Measurements from ENCODE around the gene NAPSA.

NAPSA gene

DNA sequence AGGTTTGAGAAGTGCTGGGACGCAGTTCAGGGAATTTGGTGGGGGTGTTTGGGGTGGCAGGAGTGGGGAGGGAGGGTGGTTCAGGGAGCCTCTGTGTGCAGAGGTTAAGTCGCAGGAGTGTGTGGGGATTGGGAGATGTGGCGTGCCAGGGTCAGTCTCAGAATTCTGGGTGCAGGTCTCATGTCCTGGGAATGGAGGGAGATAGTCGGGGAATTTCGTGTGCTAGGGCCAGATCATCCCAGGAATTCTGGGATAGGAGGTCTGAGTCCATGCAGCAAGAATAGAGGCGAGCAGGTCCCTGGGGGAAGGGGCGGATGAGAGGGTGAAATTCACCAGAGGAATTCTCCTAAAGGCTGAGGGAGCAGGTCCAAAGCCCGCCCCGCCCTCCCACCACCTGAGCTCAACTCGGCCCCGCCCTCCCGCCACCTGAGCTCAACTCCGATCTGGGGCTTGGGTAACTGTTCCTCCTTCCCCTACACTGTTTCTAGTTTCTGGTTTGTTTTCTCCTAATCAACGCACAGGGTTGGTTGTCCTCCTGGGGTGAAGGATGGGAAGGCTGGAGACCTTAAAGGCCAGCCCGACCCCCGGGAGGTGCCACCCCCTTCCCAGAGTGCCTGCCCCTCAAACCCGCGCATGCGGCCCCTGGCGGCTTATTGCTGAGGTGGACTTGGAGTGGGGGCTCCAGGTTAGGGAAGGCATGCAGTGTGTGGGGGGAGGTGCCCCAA is 51.5 kb downstream of the NAPSA start:
- no peak for FAIRE-seq

GRCh38 chr19:50312967-50313811 is 52.2 kb downstream of the NAPSA start:
- FAIRE-seq = no peak

- FAIRE-seq = no peak
These were observed 53.5 kb downstream of the NAPSA start for GRCh38 chr19:50311723-50312635.

DNA sequence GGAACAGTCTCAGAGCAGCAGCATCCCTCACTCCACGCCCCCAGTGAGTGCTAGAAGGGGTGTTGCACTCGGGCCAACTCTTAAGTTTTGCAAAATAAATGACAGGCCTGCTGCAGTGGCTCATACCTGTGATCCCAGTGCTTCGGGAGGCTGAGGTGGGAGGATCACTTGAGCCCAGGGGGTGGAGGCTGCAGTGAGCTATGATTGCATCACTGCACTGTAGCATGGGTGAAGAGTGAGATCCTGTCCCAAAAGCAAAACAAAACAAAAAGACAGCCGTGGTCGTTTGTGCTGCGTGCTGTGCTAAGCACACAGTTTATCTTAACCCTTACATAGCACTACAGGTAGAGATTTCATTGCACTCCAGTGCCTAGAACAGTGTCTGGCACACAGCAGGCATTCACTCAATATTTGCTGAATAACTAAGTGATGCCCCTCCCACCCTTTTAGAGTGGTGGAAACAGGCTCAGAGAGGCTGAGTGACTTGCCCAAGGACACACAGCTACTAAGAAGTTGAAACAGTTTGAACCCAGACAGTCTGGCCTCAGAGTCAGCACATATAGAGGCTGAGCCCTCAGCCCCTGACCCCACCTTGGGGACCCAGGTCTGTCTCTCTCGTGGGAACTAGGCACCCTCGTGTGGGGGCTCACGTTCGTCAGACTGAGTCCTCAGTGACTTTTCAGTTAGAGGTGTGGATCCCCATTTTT is 54.5 kb downstream of the NAPSA start:
- no peak for FAIRE-seq

GRCh38 chr19:50309396-50310125 is 55.9 kb downstream of the NAPSA start:
- no peak for FAIRE-seq

DNA sequence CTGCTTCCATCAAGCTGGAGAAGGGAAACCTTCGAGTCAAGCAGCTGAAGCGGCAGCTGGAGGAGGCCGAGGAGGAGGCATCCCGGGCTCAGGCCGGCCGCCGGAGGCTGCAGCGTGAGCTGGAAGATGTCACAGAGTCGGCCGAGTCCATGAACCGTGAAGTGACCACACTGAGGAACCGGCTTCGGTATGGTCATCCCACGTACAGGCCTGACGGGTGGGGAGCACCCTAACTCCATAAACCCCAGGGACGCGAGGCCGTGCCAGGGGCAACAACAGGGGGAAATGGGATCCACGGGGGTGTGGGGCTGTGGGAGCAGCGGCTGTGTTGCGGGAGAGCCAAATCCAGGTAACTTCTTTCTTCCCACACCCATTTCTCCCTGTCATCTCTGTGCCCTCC is 56.4 kb downstream of the NAPSA start:
- no peak for FAIRE-seq
